GM23338 (cell line): Measurements from ENCODE around the gene DCBLD2. TPM values are rescaled to one million over a fixed set of nuclear protein-coding genes. Genes with fewer than 3 reads are reported as not detected.

ENCODE experiments used
- CTCF ChIP-seq, 2 experiments: fragments of 200-600 bp in 1 of 2; sonication (generic) in 1 of 2; conservative IDR thresholded peaks; 2 replicates each; pipeline versions ENCODE4 v1.5.1 to v1.6.1; 2016 to 2017; ENCODE audit warnings: antibody characterized with exemption in 2 of 2, low read depth in 2 of 2, mild to moderate bottlenecking in 2 of 2, moderate library complexity in 1 of 2
- ETS1 ChIP-seq: IDR thresholded peaks from 2 replicates; pipeline ENCODE4 v1.6.1; 2016; ENCODE audit warnings: antibody characterized with exemption
- EZH2 ChIP-seq: fragments of 200-600 bp; sonication (generic); IDR thresholded peaks from one replicate; pipeline ENCODE4 v1.8.0; 2017; ENCODE audit warnings: antibody characterized with exemption, mild to moderate bottlenecking, low read depth; ENCODE audit not compliant: unreplicated experiment
- JUNB ChIP-seq: IDR thresholded peaks from one replicate; pipeline ENCODE4 v1.6.1; 2016; ENCODE audit warnings: antibody characterized with exemption; ENCODE audit not compliant: unreplicated experiment
- POLR2AphosphoS5 ChIP-seq: IDR thresholded peaks from 2 replicates; pipeline ENCODE4 v1.6.1; 2016; ENCODE audit warnings: antibody characterized with exemption, low read depth
- STAT1 ChIP-seq: IDR thresholded peaks from one replicate; pipeline ENCODE4 v1.6.1; 2016; ENCODE audit warnings: antibody characterized with exemption; ENCODE audit not compliant: unreplicated experiment
- ZNF331 ChIP-seq: fragments of 250-450 bp; sonication (Bioruptor Pico); IDR thresholded peaks from 2 replicates; pipeline ENCODE4 v1.5.0; 2020; ENCODE audit warnings: low read depth, mild to moderate bottlenecking, moderate library complexity
- ZNF462 ChIP-seq: fragments of 250-450 bp; sonication (Bioruptor Pico); IDR thresholded peaks from 2 replicates; pipeline ENCODE4 v1.5.0; 2020; ENCODE audit warnings: mild to moderate bottlenecking, moderate library complexity
- polyA plus RNA-seq: library from polyadenylated mRNA; unstranded; fragments of >200 nt; fragmentation: Nextera tagmentation; extraction: Ambion mirVana; gene quantifications from 2 replicates; pipeline ENCODE4 v1.2.1, GENCODE V29; 2016
- total RNA-seq: library from RNA; depleted of rRNA; stranded (reverse); fragments of >200 nt; shearing (Covaris generic); gene quantifications from 2 replicates; pipeline ENCODE4 v1.2.3, GENCODE V29; 2014

The DCBLD2 gene
- total and polyA plus RNA-seq, 2 experiments from 2014 or later: 25.9 to 69.7 TPM

GRCh38 chr3:98945666-98946065 lies 44.2 kb upstream of the DCBLD2 start (continued):
- TF ChIP-seq ZNF462 (CRISPR knock-in tag): no peak
- no peak for TF ChIP-seq POLR2AphosphoS5
- TF ChIP-seq CTCF (conservative IDR thresholded peaks at IDR 0.05; ENCODE audit: low read depth in 2 of 2): no peak
- TF ChIP-seq STAT1: no peak
- no peak for TF ChIP-seq ZNF331 (CRISPR knock-in tag)
- no peak for TF ChIP-seq JUNB
- no peak for TF ChIP-seq ETS1
- no peak for TF ChIP-seq EZH2
